Erythroblast (primary cell): ENCODE data around the gene OTUD5.

Source experiments
- GATA1 ChIP-seq: IDR thresholded peaks from 2 replicates; pipeline ENCODE4 v1.6.1; 2011; ENCODE audit warnings: low read depth, mild to moderate bottlenecking, control low read depth, low read length, moderate library complexity
- POLR2A ChIP-seq: IDR thresholded peaks from 2 replicates; pipeline ENCODE4 v1.6.1; 2011; ENCODE audit warnings: mild to moderate bottlenecking, low read length

- no peak for TF ChIP-seq POLR2A
- TF ChIP-seq GATA1: no peak
These were observed 26.5 kb upstream of the OTUD5 start for GRCh38 chrX:48983896-48984295.
